ENCODE measurements around the gene CD40LG. TPM values are rescaled to one million over a fixed set of nuclear protein-coding genes. Genes with fewer than 3 reads are reported as not detected.

The CD40LG gene
- total RNA-seq, 3 donors from 2014 or later = 0.29 to 0.33 (median 0.32) TPM

DNA sequence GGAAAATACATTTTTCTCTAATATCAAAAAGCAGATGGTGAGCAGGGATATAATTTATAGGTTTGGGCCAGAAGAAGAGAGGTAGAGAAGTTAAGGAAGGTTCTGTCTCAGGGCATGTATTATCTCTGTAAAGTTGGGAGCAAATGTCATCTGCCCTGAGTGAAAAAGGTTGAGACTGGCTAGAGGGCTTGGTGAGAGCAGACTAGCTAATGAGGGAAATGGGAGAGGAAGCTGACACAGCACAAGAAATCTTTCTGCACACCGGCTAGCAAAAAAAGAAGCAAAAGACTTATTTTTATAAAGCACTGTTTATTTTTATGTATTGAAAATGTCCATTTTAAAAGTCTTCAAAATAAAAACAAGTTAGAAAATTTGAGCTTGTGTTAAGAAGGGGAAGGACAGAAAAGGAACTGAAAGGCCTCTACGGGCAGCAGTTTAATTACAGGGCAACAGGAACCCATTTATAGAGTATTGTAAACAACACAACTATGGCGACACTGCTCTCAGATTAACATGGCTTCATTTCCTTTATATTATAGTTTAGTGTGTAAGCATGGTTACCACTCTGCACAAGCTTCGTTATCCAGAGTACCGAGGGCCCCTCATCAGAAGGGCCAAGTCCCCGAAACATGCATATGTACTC lies 17.4 kb downstream of the CD40LG start:
- no peak overlapping the region for H3K27ac ChIP-seq
- intact Hi-C loops (cut with DNase I; ENCODE audit: low total_unique reads) = no loop called here

DNA sequence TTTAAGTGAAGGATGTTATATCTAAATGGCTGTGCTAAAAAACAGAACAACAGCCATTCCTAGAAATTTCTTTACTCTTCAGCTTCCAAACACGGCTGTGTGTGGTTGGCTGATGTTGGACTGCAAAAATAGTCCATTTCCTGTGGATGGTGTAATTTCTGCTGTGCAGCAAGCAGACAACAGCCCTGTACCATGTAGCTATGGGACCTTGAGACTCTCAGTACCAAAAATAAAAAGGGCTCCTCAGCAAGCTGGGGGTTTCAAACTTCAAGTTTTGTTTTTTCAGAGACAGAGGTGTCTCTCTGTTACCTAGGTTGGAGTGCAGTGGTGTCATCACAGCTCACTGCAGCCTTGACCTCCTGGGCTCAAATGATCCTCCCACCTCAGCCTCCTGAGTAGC lies 18.1 kb downstream of the CD40LG start:
- H3K4me1 ChIP-seq = no peaks in the 10 kb centered on the region
- intact Hi-C loops (cut with DNase I; ENCODE audit: low total_unique reads) = no loop called here
- no peak for DNase-seq (ENCODE audit: low spot score in 2 of 2)
- no peak overlapping the region for H3K27ac ChIP-seq
- H3K27me3 ChIP-seq = peaks cover 0 to 22% of the 10 kb centered on the region in 2 donors
- peaks cover 0 to 4% of the 10 kb centered on the region in 2 donors for H3K9me3 ChIP-seq
- no peak overlapping the region for H3K4me3 ChIP-seq
- TF ChIP-seq, protein P1, sequence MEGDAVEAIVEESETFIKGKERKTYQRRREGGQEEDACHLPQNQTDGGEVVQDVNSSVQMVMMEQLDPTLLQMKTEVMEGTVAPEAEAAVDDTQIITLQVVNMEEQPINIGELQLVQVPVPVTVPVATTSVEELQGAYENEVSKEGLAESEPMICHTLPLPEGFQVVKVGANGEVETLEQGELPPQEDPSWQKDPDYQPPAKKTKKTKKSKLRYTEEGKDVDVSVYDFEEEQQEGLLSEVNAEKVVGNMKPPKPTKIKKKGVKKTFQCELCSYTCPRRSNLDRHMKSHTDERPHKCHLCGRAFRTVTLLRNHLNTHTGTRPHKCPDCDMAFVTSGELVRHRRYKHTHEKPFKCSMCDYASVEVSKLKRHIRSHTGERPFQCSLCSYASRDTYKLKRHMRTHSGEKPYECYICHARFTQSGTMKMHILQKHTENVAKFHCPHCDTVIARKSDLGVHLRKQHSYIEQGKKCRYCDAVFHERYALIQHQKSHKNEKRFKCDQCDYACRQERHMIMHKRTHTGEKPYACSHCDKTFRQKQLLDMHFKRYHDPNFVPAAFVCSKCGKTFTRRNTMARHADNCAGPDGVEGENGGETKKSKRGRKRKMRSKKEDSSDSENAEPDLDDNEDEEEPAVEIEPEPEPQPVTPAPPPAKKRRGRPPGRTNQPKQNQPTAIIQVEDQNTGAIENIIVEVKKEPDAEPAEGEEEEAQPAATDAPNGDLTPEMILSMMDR (IDR thresholded peaks at IDR 0.05) = no peak
- TF ChIP-seq POLR2AphosphoS5 (IDR thresholded peaks at IDR 0.05) (no peak), POLR2A (IDR thresholded peaks at IDR 0.05) (no peak)
- no peaks in the 10 kb centered on the region for H3K36me3 ChIP-seq

More for the DNA sequence above, 17.4 kb downstream of the CD40LG start:
- no peaks in the 10 kb centered on the region for H3K36me3 ChIP-seq
- no peak overlapping the region for H3K4me3 ChIP-seq
- peaks cover 0 to 22% of the 10 kb centered on the region in 2 donors for H3K27me3 ChIP-seq
- no peak for DNase-seq (ENCODE audit: low spot score in 2 of 2)
- H3K9me3 ChIP-seq = peaks cover 0 to 4% of the 10 kb centered on the region in 2 donors
- H3K4me1 ChIP-seq = no peaks in the 10 kb centered on the region
- TF ChIP-seq, protein P1 (IDR thresholded peaks at IDR 0.05) = no peak
- TF ChIP-seq POLR2A (IDR thresholded peaks at IDR 0.05) (no peak), POLR2AphosphoS5 (IDR thresholded peaks at IDR 0.05) (no peak)

DNA sequence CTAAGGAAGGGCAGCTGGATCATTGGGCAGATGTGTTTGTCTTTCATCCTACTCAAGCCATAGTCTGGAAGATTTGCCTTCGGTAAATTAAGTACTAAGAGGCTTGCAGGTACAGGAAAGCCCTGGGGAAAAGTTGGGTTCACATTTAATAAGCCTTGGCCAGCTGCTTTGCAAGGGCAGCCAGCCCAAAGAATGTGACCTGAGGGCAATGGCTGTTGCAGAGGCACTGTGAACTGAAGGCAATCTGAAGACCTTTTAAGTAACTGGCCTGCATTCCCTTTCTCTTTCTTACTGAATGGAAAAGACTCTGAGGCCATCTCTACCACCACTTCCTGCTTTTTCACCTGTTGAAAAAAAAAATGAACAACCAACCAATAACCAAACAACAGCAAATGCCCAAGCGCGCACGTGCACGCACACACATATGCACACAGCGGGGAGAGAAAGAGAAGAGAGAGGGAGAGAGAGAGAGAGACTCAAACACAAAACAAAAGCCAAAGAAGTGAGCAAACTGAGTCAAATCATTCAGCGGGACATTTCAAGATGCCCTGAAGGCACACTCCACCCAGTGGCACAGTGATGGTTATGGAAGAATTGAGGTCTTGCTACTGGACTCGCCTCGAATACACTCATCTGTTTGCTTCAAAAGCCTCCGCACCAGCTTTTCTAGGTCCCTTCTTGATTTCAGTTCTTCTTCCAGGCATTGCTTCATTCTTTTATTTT lies 19.6 kb downstream of the CD40LG start:
- Histone ChIP-seq H3K27me3 (peaks cover 0 to 26% of the 10 kb centered on the region in 2 donors), H3K9me3 (peaks cover 0 to 4% of the 10 kb centered on the region in 2 donors), H3K4me1 (no peaks in the 10 kb centered on the region), H3K36me3 (no peaks in the 10 kb centered on the region), H3K27ac (no peak overlapping the region), H3K4me3 (no peak overlapping the region)
- TF ChIP-seq POLR2AphosphoS5 (IDR thresholded peaks at IDR 0.05) (no peak), POLR2A (IDR thresholded peaks at IDR 0.05) (no peak)
- TF ChIP-seq, protein P1 (IDR thresholded peaks at IDR 0.05) = no peak
- intact Hi-C loops (cut with DNase I; ENCODE audit: low total_unique reads) = no loop called here
- DNase-seq (ENCODE audit: low spot score in 2 of 2) = peak; percentile 28 to 50

DNA sequence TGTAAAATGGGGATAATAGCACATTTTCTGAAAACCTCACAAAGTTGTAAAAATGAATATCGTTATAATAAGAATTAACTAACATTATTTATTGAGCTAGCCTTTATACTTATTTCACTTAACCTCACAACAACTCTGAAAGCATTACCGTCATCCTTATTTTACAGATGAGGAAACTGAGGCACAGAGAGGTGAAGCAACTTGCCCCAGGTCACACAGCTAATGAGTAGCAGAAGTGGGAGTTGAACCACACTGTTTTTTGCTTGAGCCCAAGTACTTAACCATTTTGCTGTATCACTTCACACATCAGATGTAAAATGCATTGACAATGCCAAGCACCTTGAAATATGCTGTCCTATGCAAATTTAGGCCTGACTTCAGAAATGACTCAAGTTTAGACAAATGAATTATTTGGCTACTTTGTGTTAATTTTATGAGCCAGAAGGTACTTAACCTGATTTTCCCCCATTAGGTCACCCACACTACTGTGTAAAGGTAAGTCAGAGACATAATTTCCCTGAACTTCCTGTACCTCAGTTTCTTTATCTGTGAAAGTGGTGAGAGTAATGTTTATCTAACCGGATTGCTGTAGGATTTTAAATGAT lies 23.1 kb downstream of the CD40LG start:
- Histone ChIP-seq H3K4me3 (no peak overlapping the region), H3K27me3 (peaks cover 0 to 33% of the 10 kb centered on the region in 2 donors), H3K27ac (no peak overlapping the region), H3K4me1 (no peaks in the 10 kb centered on the region), H3K9me3 (no peaks in the 10 kb centered on the region), H3K36me3 (no peaks in the 10 kb centered on the region)
- TF ChIP-seq, protein P1 (IDR thresholded peaks at IDR 0.05) = no peak
- TF ChIP-seq POLR2A (IDR thresholded peaks at IDR 0.05) (no peak), POLR2AphosphoS5 (IDR thresholded peaks at IDR 0.05) (no peak)
- intact Hi-C loops (cut with DNase I; ENCODE audit: low total_unique reads) = no loop called here
- no peak for DNase-seq (ENCODE audit: low spot score in 2 of 2)
